HUES6 (cell line): ENCODE results near the gene HHEX.
"Not testable (repeated sequence)": the region's sequence is repeated elsewhere in the genome, so short reads cannot be mapped to it uniquely, and the experiment has no call there.

Experiments
- H3K27ac ChIP-seq: 2 replicates; pipeline ENCODE4 v1.7.0; 2013; ENCODE audit warnings: low read depth, mild to moderate bottlenecking, low read length, inconsistent platforms
- H3K27me3 ChIP-seq: 2 replicates; pipeline ENCODE4 v1.6.1; 2013; ENCODE audit warnings: low read length; ENCODE audit not compliant: control insufficient read depth, insufficient read depth
- H3K36me3 ChIP-seq: 2 replicates; pipeline ENCODE4 v1.6.1; 2013; ENCODE audit warnings: low read length; ENCODE audit not compliant: control insufficient read depth, insufficient read depth
- H3K4me1 ChIP-seq: 2 replicates; pipeline ENCODE4 v1.6.1; 2013; ENCODE audit warnings: low read length; ENCODE audit not compliant: control insufficient read depth, insufficient read depth
- H3K4me3 ChIP-seq: 2 replicates; pipeline ENCODE4 v1.5.1; 2013; ENCODE audit warnings: low read depth, low read length
- H3K9ac ChIP-seq: one replicate; pipeline ENCODE4 v1.6.1; 2013; ENCODE audit warnings: mild to moderate bottlenecking, low read length
- H3K9me3 ChIP-seq: 2 replicates; pipeline ENCODE4 v1.6.1; 2013; ENCODE audit warnings: low read depth, low read length; ENCODE audit not compliant: control insufficient read depth, insufficient read depth

HHEX gene

GRCh38 chr10:92740762-92741161, 51.0 kb downstream of the HHEX start:
- Histone ChIP-seq H3K4me1 (no peaks in the 10 kb centered on the region), H3K9ac (no peak overlapping the region), H3K36me3 (no peaks in the 10 kb centered on the region), H3K4me3 (no peak overlapping the region), H3K9me3 (no peaks in the 10 kb centered on the region), H3K27ac (no peak overlapping the region), H3K27me3 (no peaks in the 10 kb centered on the region)

GRCh38 chr10:92741741-92742140, 52.0 kb downstream of the HHEX start:
- not testable (repeated sequence) for H3K9me3 ChIP-seq, H3K4me1 ChIP-seq, H3K36me3 ChIP-seq, H3K4me3 ChIP-seq, H3K27ac ChIP-seq, H3K27me3 ChIP-seq, H3K9ac ChIP-seq

GRCh38 chr10:92742331-92743228, 52.8 kb downstream of the HHEX start:
- H3K9me3 ChIP-seq: no peaks in the 10 kb centered on the region
- H3K27me3 ChIP-seq: no peaks in the 10 kb centered on the region
- H3K4me3 ChIP-seq: no peak overlapping the region
- no peak overlapping the region for H3K27ac ChIP-seq
- H3K9ac ChIP-seq: no peak overlapping the region
- H3K4me1 ChIP-seq: no peaks in the 10 kb centered on the region
- H3K36me3 ChIP-seq: no peaks in the 10 kb centered on the region
